Adrenal gland (tissue), 12 donors: ENCODE data around the gene ADAMTS12. TPM values are rescaled to one million over a fixed set of nuclear protein-coding genes. Genes with fewer than 3 reads are reported as not detected.
A peak's percentile ranks its signal among the peaks of the same experiment; 100 is the strongest.

Experiments
- DNase-seq, 7 donors: peaks; one replicate each; pipeline ENCODE4 v3.0.0-alpha.2; 2019 to 2020
- H3K27ac ChIP-seq, 5 donors: fragments of 200-600 bp; sonication (generic) in 4 of 5; 1 replicate in 3 of 5; 2 replicates in 2 of 5; pipeline versions ENCODE4 v1.5.1 to v1.8.0; 2016 to 2020; ENCODE audit warnings: mild to moderate bottlenecking in 1 of 5
- H3K27me3 ChIP-seq: fragments of 200-600 bp; 2 replicates; pipeline ENCODE4 v1.8.0; 2021
- H3K36me3 ChIP-seq, 2 donors: fragments of 200-600 bp; replicated peaks in 1 of 2; 1 replicate in 1 of 2; 2 replicates in 1 of 2; pipeline versions ENCODE4 v1.5.1 to v1.8.0; 2018 to 2022
- H3K4me1 ChIP-seq, 2 donors: fragments of 200-600 bp; replicated peaks in 1 of 2; 1 replicate in 1 of 2; 2 replicates in 1 of 2; pipeline versions ENCODE4 v1.5.1 to v1.8.0; 2018 to 2021
- H3K4me3 ChIP-seq, 4 donors: fragments of 200-600 bp; sonication (generic) in 3 of 4; one replicate each; pipeline ENCODE4 v1.5.1; 2016 to 2018
- H3K9me3 ChIP-seq, 3 donors: fragments of 200-600 bp; sonication (generic) in 1 of 3; replicated peaks in 1 of 3; 1 replicate in 2 of 3; 2 replicates in 1 of 3; pipeline versions ENCODE4 v1.5.1 to v1.8.0; 2016 to 2021
- CTCF ChIP-seq, 6 experiments: fragments of 450-650 bp in 4 of 6; fragments of 200-600 bp in 2 of 6; sonication (generic) in 1 of 6; IDR thresholded peaks; 1 replicate in 5 of 6; 2 replicates in 1 of 6; pipeline versions ENCODE4 v1.5.1 to v1.8.0; 2016 to 2021; ENCODE audit warnings: antibody characterized with exemption in 6 of 6, mild to moderate bottlenecking in 2 of 6, moderate library complexity in 1 of 6
- POLR2A ChIP-seq, 2 donors: fragments of 450-650 bp; IDR thresholded peaks; one replicate each; pipeline ENCODE4 v1.6.1; 2017; ENCODE audit warnings: antibody characterized with exemption in 2 of 2, mild to moderate bottlenecking in 2 of 2, moderate library complexity in 1 of 2
- WGBS, 4 donors: extraction: QIAGEN DNeasy Blood & Tissue Kit in 2 of 4; methylation state at CpG; one replicate each; pipeline versions ENCODE4 v1.1.5 to v1.1.7; 2013 to 2017; 5-methylcytosine and 5-hydroxymethylcytosine counted together
- intact Hi-C, 2 donors: fragments of 100-400 bp; cut with DNase I; formaldehyde crosslinking; loops; one replicate each; pipeline versions ENCODE4 v1.14.1 to v1.15.0; 2022 to 2023
- polyA plus RNA-seq, 3 donors: library from polyadenylated mRNA; stranded (reverse); fragments of 200-250 nt in 2 of 3; fragments of 350-450 nt in 1 of 3; fragmentation: Illumina TruSeq in 1 of 3; extraction: RNeasy Lipid Tissue Mini Kit (QIAGEN cat#74804) in 1 of 3; gene quantifications; one replicate each; pipeline ENCODE4 v1.2.3, GENCODE V29; 2013 to 2014
- total RNA-seq, 9 donors: library from RNA; depleted of rRNA in 4 of 9; stranded (reverse); fragments of >200 nt in 4 of 9; fragments of 120-200 nt in 1 of 9; fragmentation: NEBNext Ultra II Directional in 1 of 9; extraction: Animal tissue kit (Norgen Biotek cat#: 25700) in 1 of 9; gene quantifications; one replicate each; pipeline versions ENCODE4 v1.1.0 to v1.2.4, GENCODE V29; 2013 to 2023
- donor health status: healthy with polysubstance abuse.
- donor health status: Bipolar disorder and iron deficiency.
- donor health status: DM: yes; HTN: yes; CAD: no.
- donor health status: DM: no; HTN: no; CAD: no.
- donor health status: DM: no; HTN: no; CAD: no.
- donor health status: DM: yes; HTN: yes; CAD: no.

The ADAMTS12 gene
- total and polyA plus RNA-seq, 12 donors = 1.9 to 76.1 (median 10.5) TPM

DNA sequence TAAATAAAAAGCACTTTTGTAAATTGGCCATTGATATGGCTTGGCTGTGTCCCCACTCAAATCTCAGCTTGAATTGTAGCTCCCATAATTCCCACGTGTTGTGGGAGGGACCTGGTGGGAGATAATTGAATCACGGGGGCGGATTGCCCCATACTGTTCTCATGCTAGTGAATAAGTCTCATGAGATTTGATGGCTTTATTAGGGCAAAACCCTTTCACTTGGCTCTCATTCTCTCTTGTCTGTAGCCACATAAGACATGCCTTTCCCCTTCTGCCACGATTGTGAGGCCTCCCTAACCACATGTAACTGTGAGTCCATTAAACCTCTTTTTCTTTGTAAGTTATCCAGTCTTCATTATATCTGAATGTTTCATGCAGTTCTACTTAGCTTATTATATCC, 297.8 kb downstream of the ADAMTS12 start:
- intact Hi-C loops = no loop called here
- no peaks in the 10 kb centered on the region for H3K36me3 ChIP-seq
- no peak for DNase-seq
- WGBS, 4 donors = 77 to 88% (median 86%) methylated on average over 4 of the region's 4 CpGs
- H3K4me3 ChIP-seq = no peak overlapping the region
- H3K27me3 ChIP-seq = no peaks in the 10 kb centered on the region
- no peaks in the 10 kb centered on the region for H3K9me3 ChIP-seq
- H3K27ac ChIP-seq = no peak overlapping the region
- TF ChIP-seq CTCF (IDR thresholded peaks at IDR 0.05) (no peak), POLR2A (IDR thresholded peaks at IDR 0.05) (no peak)
- H3K4me1 ChIP-seq = no peaks in the 10 kb centered on the region

DNA sequence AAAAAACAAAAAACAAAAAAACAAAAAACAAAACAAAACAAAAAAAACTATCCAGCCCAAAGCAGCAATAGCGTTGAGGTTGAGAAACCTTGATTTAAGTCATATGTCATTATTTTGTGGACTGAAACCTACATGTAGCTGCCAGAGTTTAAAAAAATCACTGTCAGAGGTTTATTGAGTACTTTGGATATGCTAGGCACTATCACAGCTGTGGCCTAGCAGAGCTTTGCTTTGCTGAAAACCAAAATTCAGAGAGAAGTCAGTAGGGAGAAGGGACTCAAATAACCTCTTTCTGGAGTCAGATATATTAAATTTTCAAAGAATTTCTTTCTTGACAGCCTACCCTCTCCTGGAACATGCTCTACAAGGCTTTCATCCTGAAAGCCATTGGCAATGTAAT, 299.5 kb downstream of the ADAMTS12 start:
- intact Hi-C loops = no loop called here
- H3K4me3 ChIP-seq = no peak overlapping the region
- TF ChIP-seq POLR2A (IDR thresholded peaks at IDR 0.05) = no peak
- TF ChIP-seq CTCF (IDR thresholded peaks at IDR 0.05) = no peak
- no peak overlapping the region for H3K27ac ChIP-seq
- 72 to 84% (median 76%) methylated on average over 1 of the region's 1 CpG for WGBS, 4 donors
- H3K9me3 ChIP-seq = no peaks in the 10 kb centered on the region
- H3K36me3 ChIP-seq = peaks cover 0 to 6% of the 10 kb centered on the region in 2 donors
- no peak for DNase-seq
- H3K4me1 ChIP-seq = no peaks in the 10 kb centered on the region
- no peaks in the 10 kb centered on the region for H3K27me3 ChIP-seq

GRCh38 chr5:33588654-33589372, 303.0 kb downstream of the ADAMTS12 start:
- peaks cover 0 to 6% of the 10 kb centered on the region in 2 donors for H3K36me3 ChIP-seq
- 73 to 83% (median 79%) methylated on average over 10 to 16 of the region's 16 CpGs for WGBS, 4 donors
- no peak overlapping the region for H3K4me3 ChIP-seq
- no peaks in the 10 kb centered on the region for H3K4me1 ChIP-seq
- H3K27ac ChIP-seq = no peak overlapping the region
- TF ChIP-seq POLR2A (IDR thresholded peaks at IDR 0.05) (no peak), CTCF (IDR thresholded peaks at IDR 0.05) (peak in 5 of 6 experiments; percentile 4 to 39 (median 36))
- DNase-seq = peak in 4 of 7 donors; percentile 18 to 36 (median 24)
- H3K9me3 ChIP-seq = no peaks in the 10 kb centered on the region
- intact Hi-C loops = no loop called here
- H3K27me3 ChIP-seq = no peaks in the 10 kb centered on the region

DNA sequence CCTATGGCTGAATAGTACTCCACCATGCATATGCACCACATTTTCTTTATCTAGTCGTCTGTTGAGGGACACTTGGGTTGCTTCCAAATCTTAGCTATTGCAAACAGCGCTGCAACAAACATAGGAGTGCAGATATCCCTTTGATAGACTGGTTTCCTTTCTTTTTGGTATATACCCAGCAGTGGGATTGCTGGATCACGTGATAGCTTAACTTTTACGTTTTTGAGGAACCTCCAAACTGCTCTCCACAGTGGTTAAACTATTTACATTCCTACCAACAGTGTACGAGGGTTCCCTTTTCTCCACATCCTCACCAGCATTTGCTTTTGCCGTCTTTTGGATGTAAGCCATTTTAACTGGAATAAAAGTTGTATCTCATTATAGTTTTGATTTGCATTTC, 308.5 kb downstream of the ADAMTS12 start:
- no peak overlapping the region for H3K27ac ChIP-seq
- no peak for DNase-seq
- H3K27me3 ChIP-seq = no peaks in the 10 kb centered on the region
- WGBS, 4 donors = 73 to 85% (median 79%) methylated on average over 6 of the region's 6 CpGs
- H3K36me3 ChIP-seq = peaks cover 0 to 2% of the 10 kb centered on the region in 2 donors
- no peak overlapping the region for H3K4me3 ChIP-seq
- TF ChIP-seq POLR2A (IDR thresholded peaks at IDR 0.05) (no peak), CTCF (IDR thresholded peaks at IDR 0.05) (no peak)
- H3K4me1 ChIP-seq = no peaks in the 10 kb centered on the region
- no peaks in the 10 kb centered on the region for H3K9me3 ChIP-seq
- intact Hi-C loops = no loop called here
